NB4 (cell line): ENCODE data around the gene SPAG9.

Experiments
- MYC ChIP-seq: IDR thresholded peaks from 2 replicates; pipeline ENCODE4 v1.6.1; 2011; ENCODE audit warnings: low read depth, low read length
- TF ChIP-seq, protein P1 (sequence below): IDR thresholded peaks from one replicate; pipeline ENCODE4 v1.5.1; 2012; ENCODE audit warnings: low read depth, low read length
- TF ChIP-seq, protein P2 (sequence below): IDR thresholded peaks from 2 replicates; pipeline ENCODE4 v1.6.1; 2011; ENCODE audit warnings: low read depth, low read length

DNA sequence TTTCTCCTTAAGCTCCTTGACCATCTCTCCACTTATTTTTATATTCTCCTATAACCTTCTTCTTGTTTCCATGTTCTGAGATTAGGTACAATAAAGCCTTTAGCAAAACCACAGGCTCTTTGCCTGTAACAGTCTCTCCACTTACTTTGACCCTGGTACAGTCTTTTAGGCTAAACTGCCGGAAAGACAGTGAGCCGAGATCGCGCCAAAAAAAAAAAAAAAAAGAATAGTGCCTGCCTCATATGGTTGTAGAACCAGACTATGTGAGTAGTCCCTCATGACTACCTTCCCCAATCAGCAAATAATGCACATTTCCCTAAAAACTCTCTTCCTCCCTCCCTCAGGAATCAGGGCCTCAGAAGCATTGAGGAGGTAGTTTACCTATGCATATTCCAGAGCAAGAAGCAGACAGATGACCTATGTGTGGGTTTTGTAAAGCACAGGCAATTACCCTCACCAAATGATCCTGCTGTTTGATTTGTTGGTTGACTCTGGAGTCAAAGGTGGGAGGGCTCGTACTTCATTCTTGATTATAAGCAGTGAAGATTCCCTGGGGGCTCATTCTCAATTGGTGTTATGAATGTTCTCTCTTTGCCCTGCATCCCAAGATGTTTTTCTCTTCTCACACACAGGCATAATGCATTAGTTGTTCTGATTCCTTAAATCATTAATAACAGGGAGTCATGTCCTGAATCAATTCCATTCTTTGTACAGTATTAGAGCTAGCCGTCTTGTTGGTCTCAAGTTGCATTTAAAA lies 23.8 kb upstream of the SPAG9 start:
- TF ChIP-seq, protein P1, sequence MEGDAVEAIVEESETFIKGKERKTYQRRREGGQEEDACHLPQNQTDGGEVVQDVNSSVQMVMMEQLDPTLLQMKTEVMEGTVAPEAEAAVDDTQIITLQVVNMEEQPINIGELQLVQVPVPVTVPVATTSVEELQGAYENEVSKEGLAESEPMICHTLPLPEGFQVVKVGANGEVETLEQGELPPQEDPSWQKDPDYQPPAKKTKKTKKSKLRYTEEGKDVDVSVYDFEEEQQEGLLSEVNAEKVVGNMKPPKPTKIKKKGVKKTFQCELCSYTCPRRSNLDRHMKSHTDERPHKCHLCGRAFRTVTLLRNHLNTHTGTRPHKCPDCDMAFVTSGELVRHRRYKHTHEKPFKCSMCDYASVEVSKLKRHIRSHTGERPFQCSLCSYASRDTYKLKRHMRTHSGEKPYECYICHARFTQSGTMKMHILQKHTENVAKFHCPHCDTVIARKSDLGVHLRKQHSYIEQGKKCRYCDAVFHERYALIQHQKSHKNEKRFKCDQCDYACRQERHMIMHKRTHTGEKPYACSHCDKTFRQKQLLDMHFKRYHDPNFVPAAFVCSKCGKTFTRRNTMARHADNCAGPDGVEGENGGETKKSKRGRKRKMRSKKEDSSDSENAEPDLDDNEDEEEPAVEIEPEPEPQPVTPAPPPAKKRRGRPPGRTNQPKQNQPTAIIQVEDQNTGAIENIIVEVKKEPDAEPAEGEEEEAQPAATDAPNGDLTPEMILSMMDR = no peak
- TF ChIP-seq, protein P2, sequence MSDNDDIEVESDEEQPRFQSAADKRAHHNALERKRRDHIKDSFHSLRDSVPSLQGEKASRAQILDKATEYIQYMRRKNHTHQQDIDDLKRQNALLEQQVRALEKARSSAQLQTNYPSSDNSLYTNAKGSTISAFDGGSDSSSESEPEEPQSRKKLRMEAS = no peak
- TF ChIP-seq MYC = no peak
